ENCODE data around the gene LIPI. TPM values are rescaled to one million over a fixed set of nuclear protein-coding genes. Genes with fewer than 3 reads are reported as not detected.
"Not testable (repeated sequence)": the region's sequence is repeated elsewhere in the genome, so short reads cannot be mapped to it uniquely, and the experiment has no call there.

LIPI gene
- polyA plus RNA-seq, 1 donor from 2014 or later, result not detected

DNA sequence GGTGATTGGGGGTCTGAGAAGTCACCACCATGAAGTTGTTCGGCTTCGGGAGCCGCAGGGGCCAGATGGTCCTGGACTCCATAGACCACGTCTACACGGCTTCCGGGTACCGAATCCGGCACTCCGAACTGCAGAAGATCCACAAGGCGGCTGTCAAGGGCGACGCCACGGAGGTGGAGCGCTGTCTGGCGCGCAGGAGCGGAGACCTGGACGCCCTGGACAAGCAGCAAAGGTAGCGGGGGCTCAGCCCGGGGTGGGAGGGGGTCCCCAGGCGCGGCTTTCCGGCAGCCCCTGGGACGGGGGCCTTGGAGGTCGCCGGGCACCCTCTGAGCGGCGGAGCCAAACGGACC, 146.5 kb downstream of the LIPI start:
- Histone ChIP-seq H3K79me2 (replicated peaks; ENCODE audit: insufficient read depth, low read length) (no peaks in the 10 kb centered on the region), H3K36me3 (ENCODE audit: insufficient read depth, low read length) (no peaks in the 10 kb centered on the region), H3K27me3 (ENCODE audit: insufficient read depth, low read depth, low read length) (no peaks in the 10 kb centered on the region), H3K27ac (ENCODE audit: low read length) (no peak overlapping the region), H4K20me1 (ENCODE audit: insufficient read depth) (no peaks in the 10 kb centered on the region), H3F3A (ENCODE audit: insufficient read depth, low read length, poor library complexity, severe bottlenecking) (no peaks in the 10 kb centered on the region), H3K4me3 (ENCODE audit: low read length) (no peak overlapping the region), H2AFZ (ENCODE audit: low read depth, low read length) (no peak overlapping the region), H3K9me3 (ENCODE audit: low read length) (no peaks in the 10 kb centered on the region), H3K4me2 (ENCODE audit: low read length) (no peak overlapping the region), H3K9ac (ENCODE audit: low read length) (no peak overlapping the region), H3K9me2 (ENCODE audit: insufficient read depth, low read length) (no peaks in the 10 kb centered on the region)
- TF ChIP-seq, protein P1, sequence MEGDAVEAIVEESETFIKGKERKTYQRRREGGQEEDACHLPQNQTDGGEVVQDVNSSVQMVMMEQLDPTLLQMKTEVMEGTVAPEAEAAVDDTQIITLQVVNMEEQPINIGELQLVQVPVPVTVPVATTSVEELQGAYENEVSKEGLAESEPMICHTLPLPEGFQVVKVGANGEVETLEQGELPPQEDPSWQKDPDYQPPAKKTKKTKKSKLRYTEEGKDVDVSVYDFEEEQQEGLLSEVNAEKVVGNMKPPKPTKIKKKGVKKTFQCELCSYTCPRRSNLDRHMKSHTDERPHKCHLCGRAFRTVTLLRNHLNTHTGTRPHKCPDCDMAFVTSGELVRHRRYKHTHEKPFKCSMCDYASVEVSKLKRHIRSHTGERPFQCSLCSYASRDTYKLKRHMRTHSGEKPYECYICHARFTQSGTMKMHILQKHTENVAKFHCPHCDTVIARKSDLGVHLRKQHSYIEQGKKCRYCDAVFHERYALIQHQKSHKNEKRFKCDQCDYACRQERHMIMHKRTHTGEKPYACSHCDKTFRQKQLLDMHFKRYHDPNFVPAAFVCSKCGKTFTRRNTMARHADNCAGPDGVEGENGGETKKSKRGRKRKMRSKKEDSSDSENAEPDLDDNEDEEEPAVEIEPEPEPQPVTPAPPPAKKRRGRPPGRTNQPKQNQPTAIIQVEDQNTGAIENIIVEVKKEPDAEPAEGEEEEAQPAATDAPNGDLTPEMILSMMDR (IDR thresholded peaks at IDR 0.05; ENCODE audit: poor library complexity, severe bottlenecking), result no peak
- TF ChIP-seq, protein P2, sequence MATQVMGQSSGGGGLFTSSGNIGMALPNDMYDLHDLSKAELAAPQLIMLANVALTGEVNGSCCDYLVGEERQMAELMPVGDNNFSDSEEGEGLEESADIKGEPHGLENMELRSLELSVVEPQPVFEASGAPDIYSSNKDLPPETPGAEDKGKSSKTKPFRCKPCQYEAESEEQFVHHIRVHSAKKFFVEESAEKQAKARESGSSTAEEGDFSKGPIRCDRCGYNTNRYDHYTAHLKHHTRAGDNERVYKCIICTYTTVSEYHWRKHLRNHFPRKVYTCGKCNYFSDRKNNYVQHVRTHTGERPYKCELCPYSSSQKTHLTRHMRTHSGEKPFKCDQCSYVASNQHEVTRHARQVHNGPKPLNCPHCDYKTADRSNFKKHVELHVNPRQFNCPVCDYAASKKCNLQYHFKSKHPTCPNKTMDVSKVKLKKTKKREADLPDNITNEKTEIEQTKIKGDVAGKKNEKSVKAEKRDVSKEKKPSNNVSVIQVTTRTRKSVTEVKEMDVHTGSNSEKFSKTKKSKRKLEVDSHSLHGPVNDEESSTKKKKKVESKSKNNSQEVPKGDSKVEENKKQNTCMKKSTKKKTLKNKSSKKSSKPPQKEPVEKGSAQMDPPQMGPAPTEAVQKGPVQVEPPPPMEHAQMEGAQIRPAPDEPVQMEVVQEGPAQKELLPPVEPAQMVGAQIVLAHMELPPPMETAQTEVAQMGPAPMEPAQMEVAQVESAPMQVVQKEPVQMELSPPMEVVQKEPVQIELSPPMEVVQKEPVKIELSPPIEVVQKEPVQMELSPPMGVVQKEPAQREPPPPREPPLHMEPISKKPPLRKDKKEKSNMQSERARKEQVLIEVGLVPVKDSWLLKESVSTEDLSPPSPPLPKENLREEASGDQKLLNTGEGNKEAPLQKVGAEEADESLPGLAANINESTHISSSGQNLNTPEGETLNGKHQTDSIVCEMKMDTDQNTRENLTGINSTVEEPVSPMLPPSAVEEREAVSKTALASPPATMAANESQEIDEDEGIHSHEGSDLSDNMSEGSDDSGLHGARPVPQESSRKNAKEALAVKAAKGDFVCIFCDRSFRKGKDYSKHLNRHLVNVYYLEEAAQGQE (IDR thresholded peaks at IDR 0.05; ENCODE audit: borderline replicate concordance), result no peak
- TF ChIP-seq SMC3 (conservative IDR thresholded peaks at IDR 0.05; ENCODE audit: poor library complexity) (no peak), RAD21 (conservative IDR thresholded peaks at IDR 0.05) (no peak)

DNA sequence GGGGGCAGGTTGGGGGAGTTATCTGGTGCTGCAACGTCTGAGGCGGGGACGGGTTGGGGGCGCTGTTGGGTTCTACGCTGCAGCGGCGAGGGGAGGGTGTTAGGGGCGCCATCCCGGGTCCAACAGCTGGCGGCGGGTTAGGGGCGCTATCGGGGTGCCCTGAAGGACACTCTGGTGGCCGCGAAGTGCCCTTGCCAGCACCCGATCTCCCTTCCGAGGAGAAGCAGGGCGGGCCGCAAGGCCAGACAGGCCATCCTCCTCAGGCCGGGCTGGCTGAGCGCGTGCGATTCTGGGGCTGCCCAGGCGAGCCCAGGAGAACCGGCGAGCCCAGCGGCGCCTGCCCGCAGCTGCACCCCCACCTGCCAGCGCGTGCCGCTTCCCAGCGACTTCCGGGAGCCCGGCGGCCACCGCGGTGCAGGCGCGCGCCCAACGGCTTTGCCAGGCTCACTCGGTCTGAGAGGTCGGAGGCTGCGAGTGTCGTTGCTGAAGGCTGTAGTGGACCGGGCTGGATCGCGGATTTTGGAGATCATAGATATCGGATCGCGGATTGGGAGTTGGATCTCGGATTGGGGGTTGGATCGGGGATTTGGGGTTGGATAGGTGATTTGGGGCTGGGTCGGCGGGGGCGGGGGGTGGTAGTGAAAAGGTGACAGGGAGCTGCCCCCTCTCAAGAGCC, 147.0 kb downstream of the LIPI start:
- H3K27ac ChIP-seq (ENCODE audit: low read length); H3K4me2 ChIP-seq (ENCODE audit: low read length); H3F3A ChIP-seq (ENCODE audit: insufficient read depth, low read length, poor library complexity, severe bottlenecking); H3K9me2 ChIP-seq (ENCODE audit: insufficient read depth, low read length); H4K20me1 ChIP-seq (ENCODE audit: insufficient read depth); H3K79me2 ChIP-seq (replicated peaks; ENCODE audit: insufficient read depth, low read length); H3K36me3 ChIP-seq (ENCODE audit: insufficient read depth, low read length); H3K4me3 ChIP-seq (ENCODE audit: low read length); H3K9me3 ChIP-seq (ENCODE audit: low read length); H3K9ac ChIP-seq (ENCODE audit: low read length); H2AFZ ChIP-seq (ENCODE audit: low read depth, low read length); H3K27me3 ChIP-seq (ENCODE audit: insufficient read depth, low read depth, low read length): not testable (repeated sequence)

DNA sequence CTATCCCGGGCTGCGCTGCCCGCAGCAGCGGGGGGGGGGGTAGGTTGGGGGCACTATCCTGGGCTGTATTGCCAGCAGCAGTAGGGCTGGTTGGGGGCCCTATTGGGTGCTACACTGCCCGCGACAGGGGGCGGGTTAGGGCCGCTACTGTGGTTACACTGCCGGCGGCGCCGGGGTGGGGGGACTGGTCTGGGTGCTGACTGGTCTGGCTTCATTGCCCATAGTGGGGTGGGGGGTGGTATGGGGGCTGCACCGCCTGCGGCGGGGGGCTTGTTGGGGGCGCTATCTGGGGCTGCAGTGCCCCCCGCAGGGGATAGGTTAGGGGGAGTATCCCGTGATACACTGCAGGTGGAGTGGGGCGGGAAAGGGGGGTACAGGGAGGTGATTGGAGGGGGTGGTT, 148.1 kb downstream of the LIPI start:
- H3K9me3 ChIP-seq (ENCODE audit: low read length); H3K27me3 ChIP-seq (ENCODE audit: insufficient read depth, low read depth, low read length); H3F3A ChIP-seq (ENCODE audit: insufficient read depth, low read length, poor library complexity, severe bottlenecking); H3K79me2 ChIP-seq (replicated peaks; ENCODE audit: insufficient read depth, low read length); H3K27ac ChIP-seq (ENCODE audit: low read length); H3K4me2 ChIP-seq (ENCODE audit: low read length); H3K9me2 ChIP-seq (ENCODE audit: insufficient read depth, low read length); H3K36me3 ChIP-seq (ENCODE audit: insufficient read depth, low read length); H3K4me3 ChIP-seq (ENCODE audit: low read length); H3K9ac ChIP-seq (ENCODE audit: low read length); H2AFZ ChIP-seq (ENCODE audit: low read depth, low read length); H4K20me1 ChIP-seq (ENCODE audit: insufficient read depth): not testable (repeated sequence)

DNA sequence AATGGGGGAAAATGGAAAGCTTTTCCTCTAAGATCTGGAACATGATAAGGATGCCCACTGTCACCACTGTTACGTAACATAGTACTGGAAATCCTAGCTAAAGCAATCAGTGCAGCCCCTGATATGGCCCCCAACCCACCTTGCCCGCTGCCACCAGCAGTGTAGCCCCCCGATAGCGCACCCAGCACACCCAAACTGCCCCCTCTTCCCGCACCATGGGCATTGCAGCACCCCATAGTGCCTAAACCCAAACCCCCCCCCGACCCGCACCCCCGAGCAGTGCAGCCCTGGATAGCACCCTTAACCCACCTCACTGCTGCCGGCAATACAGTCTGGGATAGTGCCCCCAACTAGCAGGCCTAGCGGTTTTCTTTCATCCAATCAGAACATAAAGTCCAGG, 148.9 kb downstream of the LIPI start:
- not testable (repeated sequence) for H3K36me3 ChIP-seq (ENCODE audit: insufficient read depth, low read length); H3K4me2 ChIP-seq (ENCODE audit: low read length); H3K27ac ChIP-seq (ENCODE audit: low read length); H3K4me3 ChIP-seq (ENCODE audit: low read length); H3K79me2 ChIP-seq (replicated peaks; ENCODE audit: insufficient read depth, low read length); H3F3A ChIP-seq (ENCODE audit: insufficient read depth, low read length, poor library complexity, severe bottlenecking); H3K9me2 ChIP-seq (ENCODE audit: insufficient read depth, low read length); H3K27me3 ChIP-seq (ENCODE audit: insufficient read depth, low read depth, low read length); H3K9ac ChIP-seq (ENCODE audit: low read length); H3K9me3 ChIP-seq (ENCODE audit: low read length); H4K20me1 ChIP-seq (ENCODE audit: insufficient read depth); H2AFZ ChIP-seq (ENCODE audit: low read depth, low read length)

DNA sequence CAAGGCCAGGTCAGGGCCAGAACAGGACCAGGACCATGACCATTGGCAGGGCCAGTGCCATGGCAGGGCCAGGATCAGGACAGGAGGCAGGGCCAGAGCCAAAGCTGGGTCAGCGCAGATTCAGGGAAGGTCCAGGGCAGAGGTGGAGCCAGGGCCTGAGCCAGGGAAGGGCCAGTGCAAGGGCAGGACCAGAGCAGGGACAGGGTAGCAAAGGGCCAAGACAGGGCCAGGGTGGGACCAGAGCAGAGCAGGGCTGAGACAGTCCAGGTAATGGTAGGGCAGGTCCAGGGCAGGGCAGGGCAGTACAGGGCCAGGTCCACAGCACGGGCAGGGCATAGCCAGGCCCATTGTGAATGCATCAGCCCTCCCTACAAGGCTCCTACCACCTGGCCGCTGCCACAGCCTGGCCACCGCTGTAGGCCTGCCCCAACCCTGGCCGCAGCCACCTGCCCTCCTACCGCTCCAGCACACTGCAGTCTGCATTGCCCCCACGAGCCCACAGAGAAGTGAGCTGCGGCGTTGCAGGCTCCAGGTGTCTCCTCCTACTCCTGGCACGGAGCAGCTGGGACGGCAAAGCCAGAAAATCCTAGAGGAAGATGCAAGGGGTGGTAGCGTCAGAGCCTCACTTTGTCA, 151.6 kb downstream of the LIPI start:
- not testable (repeated sequence) for H3K36me3 ChIP-seq (ENCODE audit: insufficient read depth, low read length); H4K20me1 ChIP-seq (ENCODE audit: insufficient read depth); H3F3A ChIP-seq (ENCODE audit: insufficient read depth, low read length, poor library complexity, severe bottlenecking); H3K27me3 ChIP-seq (ENCODE audit: insufficient read depth, low read depth, low read length); H3K9ac ChIP-seq (ENCODE audit: low read length); H3K4me3 ChIP-seq (ENCODE audit: low read length); H3K9me3 ChIP-seq (ENCODE audit: low read length); H3K27ac ChIP-seq (ENCODE audit: low read length); H2AFZ ChIP-seq (ENCODE audit: low read depth, low read length); H3K79me2 ChIP-seq (replicated peaks; ENCODE audit: insufficient read depth, low read length); H3K4me2 ChIP-seq (ENCODE audit: low read length); H3K9me2 ChIP-seq (ENCODE audit: insufficient read depth, low read length)

Measured in neural cell (in vitro differentiated cells).